Caco-2 (cell line): Measurements from ENCODE around the gene LRRC8A. TPM values are rescaled to one million over a fixed set of nuclear protein-coding genes. Genes with fewer than 3 reads are reported as not detected.

Source experiments
- BruUV-seq: library from RNA; stranded (reverse); fragments of 400-500 nt; replicated peaks from 2 replicates; lab custom pipeline; 2021; lab: Mats Ljungman, UMichigan
- CTCF ChIA-PET: fragments of 300-600 bp; sonication (Branson Sonifier 250); formaldehyde crosslinking; loops from one replicate; lab custom pipeline; 2022; ENCODE audit warnings: antibody characterized with exemption; lab: Charles Lee
- POLR2A ChIA-PET: fragments of 300-600 bp; sonication (Branson Sonifier 250); formaldehyde crosslinking; loops from one replicate; lab custom pipeline; 2022; ENCODE audit warnings: antibody characterized with exemption; lab: Charles Lee
- DNase-seq, 2 experiments: peaks; one replicate each; pipeline versions ENCODE4 v3.0.0 to v3.0.0-alpha.2; 2020 to 2022
- H3K27me3 ChIP-seq: replicated peaks from 2 replicates; pipeline ENCODE4 v1.6.0; 2011; ENCODE audit warnings: low read length; ENCODE audit not compliant: control insufficient read depth, insufficient read depth
- H3K36me3 ChIP-seq: 2 replicates; pipeline ENCODE4 v1.5.1; 2011; ENCODE audit warnings: low read length; ENCODE audit not compliant: control insufficient read depth, insufficient read depth
- H3K4me1 ChIP-seq: fragments of 250-450 bp; sonication (Bioruptor Pico); 2 replicates; pipeline ENCODE4 v1.5.1; 2020; ENCODE audit warnings: mild to moderate bottlenecking
- H3K4me3 ChIP-seq: 2 replicates; pipeline ENCODE4 v1.5.1; 2011; ENCODE audit warnings: low read depth, mild to moderate bottlenecking, control low read depth, low read length
- H3K9me3 ChIP-seq: fragments of 250-450 bp; sonication (Bioruptor Pico); 2 replicates; pipeline ENCODE4 v1.5.1; 2020; ENCODE audit warnings: mild to moderate bottlenecking, moderate library complexity
- H3K27ac Mint-ChIP-seq: one replicate; pipeline ENCODE4 v1.8.0; 2022; ENCODE audit warnings: mixed read lengths; ENCODE audit not compliant: unreplicated experiment
- H3K27me3 Mint-ChIP-seq: one replicate; pipeline ENCODE4 v1.8.0; 2022; ENCODE audit warnings: mixed read lengths; ENCODE audit not compliant: insufficient read depth, unreplicated experiment
- H3K36me3 Mint-ChIP-seq: one replicate; pipeline ENCODE4 v1.8.0; 2022; ENCODE audit warnings: mild to moderate bottlenecking, mixed read lengths; ENCODE audit not compliant: insufficient read depth, unreplicated experiment
- H3K4me1 Mint-ChIP-seq: one replicate; pipeline ENCODE4 v1.8.0; 2022; ENCODE audit warnings: low read depth, mixed read lengths; ENCODE audit not compliant: unreplicated experiment
- H3K4me3 Mint-ChIP-seq: one replicate; pipeline ENCODE4 v1.8.0; 2022; ENCODE audit warnings: mild to moderate bottlenecking, moderate library complexity, mixed read lengths; ENCODE audit not compliant: unreplicated experiment
- H3K9me3 Mint-ChIP-seq: one replicate; pipeline ENCODE4 v1.8.0; 2022; ENCODE audit warnings: mixed read lengths; ENCODE audit not compliant: unreplicated experiment
- intact Hi-C: fragments of 100-400 bp; cut with micrococcal nuclease; formaldehyde crosslinking; loops from one replicate; pipeline ENCODE4 v1.10.0; 2022; ENCODE audit not compliant: unreplicated experiment
- total RNA-seq: library from RNA; stranded (reverse); gene quantifications from 2 replicates; pipeline ENCODE4 v1.2.3, GENCODE V29; 2022
- TF ChIP-seq, protein P1 (sequence below), 2 experiments: fragments of 200-600 bp in 1 of 2; IDR thresholded peaks; 1 replicate in 1 of 2; 2 replicates in 1 of 2; pipeline versions ENCODE4 v1.5.1 to v1.8.0; 2011 to 2022; ENCODE audit warnings: antibody characterized with exemption in 1 of 2, control low read depth in 1 of 2, inconsistent platforms in 1 of 2, low read depth in 1 of 2, low read length in 1 of 2, mild to moderate bottlenecking in 1 of 2, moderate library complexity in 1 of 2; ENCODE audit not compliant: insufficient read depth in 1 of 2, severe bottlenecking in 1 of 2, unreplicated experiment in 1 of 2

LRRC8A gene
- total RNA-seq, 1 experiment from 2014 or later, result 21.9 TPM

DNA sequence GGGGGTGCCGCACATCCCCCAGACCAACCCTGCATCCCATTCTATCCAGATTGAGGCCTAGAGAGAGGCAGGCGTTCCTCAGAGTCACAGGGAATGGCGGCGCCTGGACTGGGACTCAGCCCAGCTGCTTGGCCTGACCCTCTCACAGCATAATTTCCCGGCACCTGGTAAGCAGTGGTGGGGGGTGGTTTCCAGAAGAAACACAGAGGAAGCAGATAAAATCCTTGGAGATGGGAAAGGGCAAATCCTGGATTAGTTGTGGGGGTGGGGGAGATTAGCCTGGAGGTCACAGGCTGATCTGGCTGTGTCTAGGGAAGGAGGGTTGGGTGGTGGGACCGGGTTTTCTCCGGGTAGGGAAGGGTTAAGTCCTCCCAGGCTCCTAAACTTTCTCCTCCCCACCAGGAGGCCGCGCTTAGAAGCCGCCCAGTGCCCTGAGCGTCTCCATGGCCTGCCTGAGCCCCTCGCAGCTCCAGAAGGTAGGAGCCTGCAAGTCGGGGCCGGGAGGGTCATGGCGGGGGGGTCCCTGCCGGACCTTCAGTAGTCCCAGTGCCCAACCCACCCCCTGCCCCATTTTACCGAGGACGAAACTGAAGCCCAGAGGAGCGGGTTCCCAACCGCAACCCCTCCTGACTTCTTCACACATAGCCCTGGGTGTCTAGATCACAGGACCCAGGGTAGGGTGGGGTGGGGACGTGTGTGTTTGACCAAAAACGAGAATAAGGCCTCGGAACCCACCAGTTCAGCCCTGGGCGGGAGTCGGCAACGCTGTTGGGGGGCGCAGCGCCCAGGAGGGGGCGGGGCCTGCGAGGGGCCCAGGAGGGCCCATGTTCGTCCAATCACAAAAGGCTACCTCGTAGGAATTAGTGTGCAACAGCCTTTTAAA lies 40.2 kb downstream of the LRRC8A start:
- ChIA-PET POLR2A (no interaction called here), CTCF (interaction anchor here (1.1 kb wide), 1 partner anchor 60 kb away, joined by 4 read pairs; no protein-coding TSS in a partner anchor)
- no peaks in the 10 kb centered on the region for H3K27me3 ChIP-seq
- H3K9me3 ChIP-seq, result no peaks in the 10 kb centered on the region
- TF ChIP-seq, protein P1, sequence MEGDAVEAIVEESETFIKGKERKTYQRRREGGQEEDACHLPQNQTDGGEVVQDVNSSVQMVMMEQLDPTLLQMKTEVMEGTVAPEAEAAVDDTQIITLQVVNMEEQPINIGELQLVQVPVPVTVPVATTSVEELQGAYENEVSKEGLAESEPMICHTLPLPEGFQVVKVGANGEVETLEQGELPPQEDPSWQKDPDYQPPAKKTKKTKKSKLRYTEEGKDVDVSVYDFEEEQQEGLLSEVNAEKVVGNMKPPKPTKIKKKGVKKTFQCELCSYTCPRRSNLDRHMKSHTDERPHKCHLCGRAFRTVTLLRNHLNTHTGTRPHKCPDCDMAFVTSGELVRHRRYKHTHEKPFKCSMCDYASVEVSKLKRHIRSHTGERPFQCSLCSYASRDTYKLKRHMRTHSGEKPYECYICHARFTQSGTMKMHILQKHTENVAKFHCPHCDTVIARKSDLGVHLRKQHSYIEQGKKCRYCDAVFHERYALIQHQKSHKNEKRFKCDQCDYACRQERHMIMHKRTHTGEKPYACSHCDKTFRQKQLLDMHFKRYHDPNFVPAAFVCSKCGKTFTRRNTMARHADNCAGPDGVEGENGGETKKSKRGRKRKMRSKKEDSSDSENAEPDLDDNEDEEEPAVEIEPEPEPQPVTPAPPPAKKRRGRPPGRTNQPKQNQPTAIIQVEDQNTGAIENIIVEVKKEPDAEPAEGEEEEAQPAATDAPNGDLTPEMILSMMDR (IDR thresholded peaks at IDR 0.05; ENCODE audit: insufficient read depth in 1 of 2, low read depth in 1 of 2, low read length in 1 of 2, severe bottlenecking in 1 of 2, unreplicated experiment in 1 of 2), result no peak
- H3K4me1 ChIP-seq, result no peaks in the 10 kb centered on the region
- H3K4me3 ChIP-seq, result peak overlapping the region; percentile 22
- Mint-ChIP-seq H3K4me3 (peak overlapping the region; percentile 57), H3K27me3 (no peaks in the 10 kb centered on the region), H3K36me3 (peaks cover 13% of the 10 kb centered on the region), H3K4me1 (peaks cover 6% of the 10 kb centered on the region), H3K27ac (no peak overlapping the region), H3K9me3 (no peaks in the 10 kb centered on the region)
- no TSS peak for BruUV-seq
- DNase-seq, result peak in 1 of 2 experiments; percentile 24
- no peaks in the 10 kb centered on the region for H3K36me3 ChIP-seq
- intact Hi-C loops, result no loop called here

DNA sequence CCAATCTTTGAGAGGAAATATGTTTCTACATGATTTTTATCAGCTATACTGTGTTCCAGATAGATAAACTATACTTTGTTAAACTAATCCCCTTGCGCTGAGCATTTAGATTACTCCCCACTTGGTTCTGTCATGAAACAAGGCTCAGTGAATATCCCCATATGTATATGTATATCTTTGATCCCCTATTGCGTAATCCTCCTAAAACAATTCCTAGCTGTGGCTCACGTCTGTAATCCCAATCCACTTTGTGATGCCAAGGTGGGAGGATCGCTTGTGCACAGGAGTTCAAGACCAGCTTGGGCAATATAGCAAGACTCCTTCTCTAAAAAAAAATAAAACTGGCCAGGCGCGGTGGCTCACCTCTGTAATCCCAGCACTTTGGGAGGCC lies 41.6 kb downstream of the LRRC8A start:
- DNase-seq, result no peak
- Mint-ChIP-seq H3K9me3 (no peaks in the 10 kb centered on the region), H3K27me3 (no peaks in the 10 kb centered on the region), H3K4me1 (peaks cover 14% of the 10 kb centered on the region), H3K36me3 (no peaks in the 10 kb centered on the region), H3K4me3 (no peak overlapping the region), H3K27ac (no peak overlapping the region)
- Histone ChIP-seq H3K27me3 (no peaks in the 10 kb centered on the region), H3K4me1 (peaks cover 5% of the 10 kb centered on the region; the same call in 1 of the 2 replicates), H3K9me3 (no peaks in the 10 kb centered on the region), H3K4me3 (no peak overlapping the region), H3K36me3 (no peaks in the 10 kb centered on the region)
- BruUV-seq, result no TSS peak
- POLR2A ChIA-PET, result no interaction called here
- CTCF ChIA-PET, result no interaction called here
- TF ChIP-seq, protein P1 (IDR thresholded peaks at IDR 0.05; ENCODE audit: insufficient read depth in 1 of 2, low read depth in 1 of 2, low read length in 1 of 2, severe bottlenecking in 1 of 2, unreplicated experiment in 1 of 2), result no peak
- intact Hi-C loops, result no loop called here

DNA sequence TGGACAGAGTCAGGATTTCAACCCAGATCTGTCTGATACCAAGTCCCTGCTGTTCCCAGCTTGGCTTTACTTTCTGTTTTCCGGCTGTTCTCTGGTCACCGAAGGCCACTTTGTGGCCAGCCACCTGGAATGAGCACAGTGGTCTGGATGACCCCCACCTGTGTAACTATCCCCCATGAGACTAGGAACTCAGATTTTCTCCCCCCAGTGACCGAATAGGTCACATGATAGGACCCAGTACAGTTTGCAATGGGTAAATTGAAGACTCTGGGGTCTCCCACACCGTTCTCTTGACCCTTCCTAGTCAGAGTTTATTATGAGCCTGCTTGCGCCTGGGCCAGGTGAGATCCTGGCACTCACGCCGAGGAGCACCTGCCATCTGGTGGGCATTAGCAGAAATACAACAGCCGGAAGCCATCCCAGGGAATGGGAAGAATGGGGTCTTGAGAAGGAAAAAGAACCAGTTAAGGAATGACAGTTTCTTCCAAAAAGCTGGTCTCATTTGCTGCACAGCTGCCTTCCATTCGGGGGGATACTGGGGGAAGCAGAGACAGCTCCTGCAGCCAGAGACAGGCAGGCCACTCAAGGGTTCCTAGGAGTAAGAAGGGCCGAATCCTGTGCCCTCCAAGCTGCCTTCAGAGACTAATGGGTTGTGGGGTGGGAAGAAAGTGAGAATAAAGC lies 45.9 kb downstream of the LRRC8A start:
- H3K4me3 Mint-ChIP-seq, result no peak overlapping the region
- ChIA-PET POLR2A (interaction anchor here (0.7 kb wide), 1 partner anchor 119 kb away, joined by 4 read pairs; no protein-coding TSS in a partner anchor), CTCF (interaction anchor here (0.9 to 2.7 kb wide), 5 partner anchors 50 to 109 kb away, joined by 3 to 12 read pairs (median 5); partner anchors contain the start of gene ENDOG)
- no peaks in the 10 kb centered on the region for H3K9me3 Mint-ChIP-seq
- peaks cover 5% of the 10 kb centered on the region for H3K36me3 Mint-ChIP-seq
- Histone ChIP-seq H3K9me3 (no peaks in the 10 kb centered on the region), H3K27me3 (no peaks in the 10 kb centered on the region), H3K36me3 (no peaks in the 10 kb centered on the region), H3K4me3 (no peak overlapping the region), H3K4me1 (peaks cover 5% of the 10 kb centered on the region; the same call in 1 of the 2 replicates)
- H3K4me1 Mint-ChIP-seq, result peaks cover 8% of the 10 kb centered on the region
- TF ChIP-seq, protein P1 (IDR thresholded peaks at IDR 0.05; ENCODE audit: insufficient read depth in 1 of 2, low read depth in 1 of 2, low read length in 1 of 2, severe bottlenecking in 1 of 2, unreplicated experiment in 1 of 2), result peak; percentile 85
- peak overlapping the region; percentile 62 for H3K27ac Mint-ChIP-seq
- BruUV-seq, result no TSS peak
- intact Hi-C loops, result loop anchor here (1.0 to 2.0 kb wide), 4 partner anchors 47 to 195 kb away; partner anchors contain the start of gene KYAT1
- H3K27me3 Mint-ChIP-seq, result no peaks in the 10 kb centered on the region
- peak; percentile 71 to 80 for DNase-seq
